ENCODE measurements around the gene NOP9.

The NOP9 gene

GRCh38 chr14:24277071-24277470, 22.6 kb upstream of the NOP9 start:
- H4K20me1 ChIP-seq (ENCODE audit: insufficient read depth, low read length, poor library complexity, severe bottlenecking), result no peaks in the 10 kb centered on the region
- H2AFZ ChIP-seq (ENCODE audit: low read length), result no peak overlapping the region
- TF ChIP-seq CTCF (conservative IDR thresholded peaks at IDR 0.05; ENCODE audit: low read length) (no peak), EZH2phosphoT487 (IDR thresholded peaks at IDR 0.05; ENCODE audit: borderline replicate concordance) (no peak)
- peaks cover 5% of the 10 kb centered on the region; the same call in 1 of the 2 replicates for H3K79me2 ChIP-seq (ENCODE audit: insufficient read depth, low read length)
- H3K9ac ChIP-seq (ENCODE audit: low read depth, low read length, poor library complexity, severe bottlenecking), result no peak overlapping the region
- no peak overlapping the region for H3K4me2 ChIP-seq (ENCODE audit: low read depth, low read length, poor library complexity, severe bottlenecking)
- H3K4me1 ChIP-seq (ENCODE audit: insufficient read depth, low read length, poor library complexity, severe bottlenecking), result peaks cover 26% of the 10 kb centered on the region
- H3K36me3 ChIP-seq (ENCODE audit: insufficient read depth, low read length), result no peaks in the 10 kb centered on the region
- H3K4me3 ChIP-seq (ENCODE audit: low read length, poor library complexity, severe bottlenecking), result no peak overlapping the region
- H3F3A ChIP-seq (ENCODE audit: low read depth), result no peaks in the 10 kb centered on the region
- H3K9me2 ChIP-seq (replicated peaks; ENCODE audit: low read depth, low read length), result no peaks in the 10 kb centered on the region
- H3K27me3 ChIP-seq (ENCODE audit: insufficient read depth, low read length, poor library complexity, severe bottlenecking), result no peaks in the 10 kb centered on the region
- H3K9me3 ChIP-seq (ENCODE audit: insufficient read depth, low read depth, low read length), result no peaks in the 10 kb centered on the region

- Histone ChIP-seq H3K4me3 (ENCODE audit: low read length, poor library complexity, severe bottlenecking) (no peak overlapping the region), H3K36me3 (ENCODE audit: insufficient read depth, low read length) (no peaks in the 10 kb centered on the region), H3K4me1 (ENCODE audit: insufficient read depth, low read length, poor library complexity, severe bottlenecking) (peaks cover 24% of the 10 kb centered on the region), H3F3A (ENCODE audit: low read depth) (no peaks in the 10 kb centered on the region), H3K79me2 (ENCODE audit: insufficient read depth, low read length) (no peaks in the 10 kb centered on the region), H2AFZ (ENCODE audit: low read length) (no peak overlapping the region), H3K9ac (ENCODE audit: low read depth, low read length, poor library complexity, severe bottlenecking) (no peak overlapping the region), H3K4me2 (ENCODE audit: low read depth, low read length, poor library complexity, severe bottlenecking) (peak overlapping the region; percentile 36), H3K9me2 (replicated peaks; ENCODE audit: low read depth, low read length) (no peaks in the 10 kb centered on the region), H3K27me3 (ENCODE audit: insufficient read depth, low read length, poor library complexity, severe bottlenecking) (no peaks in the 10 kb centered on the region), H3K9me3 (ENCODE audit: insufficient read depth, low read depth, low read length) (no peaks in the 10 kb centered on the region), H4K20me1 (ENCODE audit: insufficient read depth, low read length, poor library complexity, severe bottlenecking) (no peaks in the 10 kb centered on the region)
- TF ChIP-seq CTCF (conservative IDR thresholded peaks at IDR 0.05; ENCODE audit: low read length), result no peak
- no peak for TF ChIP-seq EZH2phosphoT487 (IDR thresholded peaks at IDR 0.05; ENCODE audit: borderline replicate concordance)
These were observed 21.9 kb upstream of the NOP9 start for GRCh38 chr14:24277606-24278321.

- peak overlapping the region; percentile 36 for H3K4me2 ChIP-seq (ENCODE audit: low read depth, low read length, poor library complexity, severe bottlenecking)
- no peaks in the 10 kb centered on the region for H3K79me2 ChIP-seq (ENCODE audit: insufficient read depth, low read length)
- H3K36me3 ChIP-seq (ENCODE audit: insufficient read depth, low read length), result no peaks in the 10 kb centered on the region
- H3K4me3 ChIP-seq (ENCODE audit: low read length, poor library complexity, severe bottlenecking), result no peak overlapping the region
- no peaks in the 10 kb centered on the region for H3F3A ChIP-seq (ENCODE audit: low read depth)
- H3K9me2 ChIP-seq (replicated peaks; ENCODE audit: low read depth, low read length), result no peaks in the 10 kb centered on the region
- no peak overlapping the region for H2AFZ ChIP-seq (ENCODE audit: low read length)
- TF ChIP-seq CTCF (conservative IDR thresholded peaks at IDR 0.05; ENCODE audit: low read length) (no peak), EZH2phosphoT487 (IDR thresholded peaks at IDR 0.05; ENCODE audit: borderline replicate concordance) (no peak)
- H4K20me1 ChIP-seq (ENCODE audit: insufficient read depth, low read length, poor library complexity, severe bottlenecking), result no peaks in the 10 kb centered on the region
- H3K4me1 ChIP-seq (ENCODE audit: insufficient read depth, low read length, poor library complexity, severe bottlenecking), result peaks cover 24% of the 10 kb centered on the region
- H3K9ac ChIP-seq (ENCODE audit: low read depth, low read length, poor library complexity, severe bottlenecking), result no peak overlapping the region
- H3K27me3 ChIP-seq (ENCODE audit: insufficient read depth, low read length, poor library complexity, severe bottlenecking), result no peaks in the 10 kb centered on the region
- no peaks in the 10 kb centered on the region for H3K9me3 ChIP-seq (ENCODE audit: insufficient read depth, low read depth, low read length)
These were observed 21.2 kb upstream of the NOP9 start for GRCh38 chr14:24278424-24278823.
